ENCODE results near the gene GNPDA1. TPM values are rescaled to one million over a fixed set of nuclear protein-coding genes. Genes with fewer than 3 reads are reported as not detected.

The GNPDA1 gene
- total and polyA plus RNA-seq, 2 of the 4 experiments (the other 2 are of a cell fraction), result 23.1 to 60.6 TPM

GRCh38 chr5:141954194-141954593, 58.6 kb downstream of the GNPDA1 start:
- no peak overlapping the region for H3K4me2 ChIP-seq (ENCODE audit: low read depth, low read length)
- H2BK120ac ChIP-seq (ENCODE audit: low read depth, low read length), result no peak overlapping the region
- H3K27ac ChIP-seq (ENCODE audit: insufficient read depth, low read length), result no peak overlapping the region
- H3K56ac ChIP-seq (ENCODE audit: extremely low read depth, insufficient read depth, low read length), result no peak overlapping the region
- DNase-seq, result no peak
- H2AK5ac ChIP-seq (ENCODE audit: low read depth, low read length), result no peak overlapping the region
- in situ Hi-C loops (cut with MboI; ENCODE audit: low sequenced_read_pairs), result no loop called here
- no peak overlapping the region for H2AFZ ChIP-seq (replicated peaks; ENCODE audit: low read length, poor library complexity)
- POLR2A ChIA-PET (ENCODE audit: unreplicated experiment), result no interaction called here
- no TSS peak for BruUV-seq (replicated peaks)
- intact Hi-C loops (cut with micrococcal nuclease), result no loop called here
- H4K91ac ChIP-seq (ENCODE audit: insufficient read depth, low read depth, low read length), result no peak overlapping the region
- H3K9me3 ChIP-seq (ENCODE audit: control insufficient read depth, insufficient read depth, low read length), result no peaks in the 10 kb centered on the region
- H4K5ac ChIP-seq (ENCODE audit: low read depth, low read length), result no peak overlapping the region
- CTCF ChIA-PET, result no interaction called here
- no peaks in the 10 kb centered on the region for H3K9me1 ChIP-seq (ENCODE audit: insufficient read depth, low read length)
- H3K18ac ChIP-seq (ENCODE audit: low read depth, low read length), result no peak overlapping the region
- no peak overlapping the region for H4K8ac ChIP-seq (ENCODE audit: low read depth in 2 of 2, low read length in 2 of 2)
- no peak overlapping the region for H3K4me3 ChIP-seq (ENCODE audit: insufficient read depth, low read depth, low read length)
- no peak overlapping the region for H3K14ac ChIP-seq (replicated peaks; ENCODE audit: low read depth, low read length)
- no peak overlapping the region for H3K23ac ChIP-seq (ENCODE audit: low read depth, low read length)
- H3K4ac ChIP-seq (ENCODE audit: low read depth, low read length), result no peak overlapping the region
- H3K9ac ChIP-seq (ENCODE audit: low read depth, low read length), result no peak overlapping the region
- peaks cover 28% of the 10 kb centered on the region for H3K27me3 ChIP-seq (ENCODE audit: control insufficient read depth, insufficient read depth, low read length)
- no CpG with 5 or more reads among the region's 2 CpGs for WGBS, 2 experiments (ENCODE audit: extremely low coverage in 2 of 2, insufficient read length in 1 of 2)
- no peak overlapping the region for H2BK20ac ChIP-seq (ENCODE audit: low read depth, low read length)
- H2BK5ac ChIP-seq (ENCODE audit: low read depth, low read length, poor library complexity, severe bottlenecking), result no peak overlapping the region
- TF ChIP-seq MAFK (IDR thresholded peaks at IDR 0.05; ENCODE audit: low read depth, low read length), result no peak
- no peak for TF ChIP-seq SMC3 (IDR thresholded peaks at IDR 0.05; ENCODE audit: low read depth, low read length)
- no peak for TF ChIP-seq POLR2A (IDR thresholded peaks at IDR 0.05; ENCODE audit: low read depth, low read length)
- TF ChIP-seq RCOR1 (IDR thresholded peaks at IDR 0.05; ENCODE audit: insufficient replicate concordance, low read length), result no peak
- TF ChIP-seq RFX5 (IDR thresholded peaks at IDR 0.05; ENCODE audit: low read depth, low read length), result no peak
- TF ChIP-seq CEBPB (IDR thresholded peaks at IDR 0.05; ENCODE audit: low read depth, low read length), result no peak
- no peak for TF ChIP-seq NFE2L2 (IDR thresholded peaks at IDR 0.05; ENCODE audit: low read depth, low read length)
- TF ChIP-seq ELK1 (IDR thresholded peaks at IDR 0.05; ENCODE audit: borderline replicate concordance, low read depth, low read length), result no peak
- TF ChIP-seq CTCF (conservative IDR thresholded peaks at IDR 0.05; ENCODE audit: low read depth, low read length), result no peak
- TF ChIP-seq FOS (IDR thresholded peaks at IDR 0.05; ENCODE audit: low read depth, low read length), result no peak
- no peak for TF ChIP-seq MAZ (IDR thresholded peaks at IDR 0.05; ENCODE audit: borderline replicate concordance, low read depth, low read length)
- no peak overlapping the region for H2AK9ac ChIP-seq (replicated peaks; ENCODE audit: low read depth, low read length, poor library complexity)
- H3K4me1 ChIP-seq (ENCODE audit: control insufficient read depth, insufficient read depth, low read length), result no peaks in the 10 kb centered on the region
- no peak overlapping the region for H2BK15ac ChIP-seq (ENCODE audit: low read depth, low read length)
- dilution Hi-C loops (cut with HindIII; ENCODE audit: low sequenced_read_pairs, unreplicated experiment), result no loop called here
- ATAC-seq (ENCODE audit: low read depth), result no peak
- no peaks in the 10 kb centered on the region for H3K79me1 ChIP-seq (ENCODE audit: low read depth in 1 of 2, low read length in 2 of 2)
- H4K20me1 ChIP-seq (ENCODE audit: insufficient read depth, low read length), result no peaks in the 10 kb centered on the region
- H3K36me3 ChIP-seq (ENCODE audit: control insufficient read depth, insufficient read depth, low read length), result no peaks in the 10 kb centered on the region
